T-cell (primary cell): ENCODE data around the gene PMS1. TPM values are rescaled to one million over a fixed set of nuclear protein-coding genes. Genes with fewer than 3 reads are reported as not detected.

Experiments used
- ATAC-seq, 4 experiments: fragments of 200-7000 bp in 3 of 4; fragments of 150-1000 bp in 1 of 4; cut with Tn5 transposase; replicated peaks in 1 of 4; 1 replicate in 3 of 4; 2 replicates in 1 of 4; pipeline ENCODE4 v1.10.0; 2021; ENCODE audit warnings: moderate library complexity in 3 of 4, mild to moderate bottlenecking in 2 of 4, moderate number of reproducible peaks in 1 of 4
- CTCF ChIA-PET, 2 donors: fragments of 300-600 bp; sonication (Branson Sonifier 250); formaldehyde crosslinking; loops; one replicate each; lab custom pipeline; 2022; ENCODE audit warnings: antibody characterized with exemption in 2 of 2; lab: Charles Lee
- POLR2A ChIA-PET, 2 donors: fragments of 300-600 bp; sonication (Branson Sonifier 250); formaldehyde crosslinking; loops; one replicate each; lab custom pipeline; 2022; ENCODE audit warnings: antibody characterized with exemption in 2 of 2; lab: Charles Lee
- DNase-seq, 35 experiments: peaks; one replicate each; pipeline versions ENCODE4 v3.0.0 to v3.0.0-alpha.2; 2013 to 2023
- H3K27ac ChIP-seq: one replicate; pipeline ENCODE4 v1.5.1; 2013; ENCODE audit warnings: low read length
- H3K27me3 ChIP-seq, 2 experiments: replicated peaks in 1 of 2; 1 replicate in 1 of 2; 2 replicates in 1 of 2; pipeline versions ENCODE4 v1.6.1 to v1.7.0; 2013; ENCODE audit warnings: low read length in 1 of 2, mixed read lengths in 1 of 2; ENCODE audit not compliant: control insufficient read depth in 2 of 2, insufficient read depth in 2 of 2; ENCODE audit errors: extremely low read depth in 1 of 2
- H3K36me3 ChIP-seq, 2 donors: 1 replicate in 1 of 2; 2 replicates in 1 of 2; pipeline versions ENCODE4 v1.6.1 to v1.7.0; 2013; ENCODE audit warnings: low read length in 1 of 2; ENCODE audit not compliant: control insufficient read depth in 2 of 2, insufficient read depth in 1 of 2; ENCODE audit errors: extremely low read depth in 1 of 2
- H3K4me1 ChIP-seq, 2 experiments: 1 replicate in 1 of 2; 2 replicates in 1 of 2; pipeline versions ENCODE4 v1.6.1 to v1.7.0; 2013; ENCODE audit warnings: low read length in 2 of 2, mixed read lengths in 1 of 2; ENCODE audit not compliant: insufficient read depth in 2 of 2, control insufficient read depth in 1 of 2; ENCODE audit errors: extremely low read depth in 1 of 2
- H3K4me3 ChIP-seq, 2 donors: 1 replicate in 1 of 2; 2 replicates in 1 of 2; pipeline versions ENCODE4 v1.5.1 to v1.7.0; 2013; ENCODE audit warnings: mild to moderate bottlenecking in 2 of 2, low read length in 1 of 2, moderate library complexity in 1 of 2; ENCODE audit not compliant: control insufficient read depth in 1 of 2; ENCODE audit errors: extremely low read depth in 1 of 2
- H3K9me3 ChIP-seq: 2 replicates; pipeline ENCODE4 v1.7.0; 2013
- H3K27ac Mint-ChIP-seq, 2 donors: one replicate each; pipeline ENCODE4 v1.8.0; 2020 to 2021; ENCODE audit warnings: mild to moderate bottlenecking in 2 of 2, mixed read lengths in 2 of 2
- H3K27me3 Mint-ChIP-seq, 2 donors: one replicate each; pipeline ENCODE4 v1.8.0; 2021 to 2022; ENCODE audit warnings: mixed read lengths in 2 of 2
- H3K36me3 Mint-ChIP-seq: one replicate; pipeline ENCODE4 v1.8.0; 2021; ENCODE audit warnings: mixed read lengths
- H3K4me1 Mint-ChIP-seq, 3 donors: one replicate each; pipeline ENCODE4 v1.8.0; 2020 to 2022; ENCODE audit warnings: mixed read lengths in 3 of 3, mild to moderate bottlenecking in 1 of 3
- H3K4me3 Mint-ChIP-seq, 3 donors: one replicate each; pipeline ENCODE4 v1.8.0; 2020 to 2022; ENCODE audit warnings: mild to moderate bottlenecking in 3 of 3, mixed read lengths in 3 of 3, moderate library complexity in 3 of 3
- H3K9me3 Mint-ChIP-seq, 3 donors: one replicate each; pipeline ENCODE4 v1.8.0; 2020 to 2022; ENCODE audit warnings: mixed read lengths in 3 of 3
- WGBS: methylation state at CpG from one replicate; pipeline ENCODE4 v1.1.5; 2013; ENCODE audit warnings: missing lambda C conversion rate; ENCODE audit not compliant: insufficient coverage; 5-methylcytosine and 5-hydroxymethylcytosine counted together
- total RNA-seq, 35 experiments: library from RNA in 6 of 35; stranded (reverse) in 6 of 35; fragments of 120-200 nt in 1 of 35; gene quantifications; one replicate each; pipeline versions ENCODE4 v1.2.1 to v1.2.4 and lab custom pipeline; 2013 to 2026

The PMS1 gene
- total RNA-seq, 5 donors from 2014 or later (not counting 1 experiment from before 2014, with no cell fraction given): 23.1 to 30.9 (median 24.8) TPM

DNA sequence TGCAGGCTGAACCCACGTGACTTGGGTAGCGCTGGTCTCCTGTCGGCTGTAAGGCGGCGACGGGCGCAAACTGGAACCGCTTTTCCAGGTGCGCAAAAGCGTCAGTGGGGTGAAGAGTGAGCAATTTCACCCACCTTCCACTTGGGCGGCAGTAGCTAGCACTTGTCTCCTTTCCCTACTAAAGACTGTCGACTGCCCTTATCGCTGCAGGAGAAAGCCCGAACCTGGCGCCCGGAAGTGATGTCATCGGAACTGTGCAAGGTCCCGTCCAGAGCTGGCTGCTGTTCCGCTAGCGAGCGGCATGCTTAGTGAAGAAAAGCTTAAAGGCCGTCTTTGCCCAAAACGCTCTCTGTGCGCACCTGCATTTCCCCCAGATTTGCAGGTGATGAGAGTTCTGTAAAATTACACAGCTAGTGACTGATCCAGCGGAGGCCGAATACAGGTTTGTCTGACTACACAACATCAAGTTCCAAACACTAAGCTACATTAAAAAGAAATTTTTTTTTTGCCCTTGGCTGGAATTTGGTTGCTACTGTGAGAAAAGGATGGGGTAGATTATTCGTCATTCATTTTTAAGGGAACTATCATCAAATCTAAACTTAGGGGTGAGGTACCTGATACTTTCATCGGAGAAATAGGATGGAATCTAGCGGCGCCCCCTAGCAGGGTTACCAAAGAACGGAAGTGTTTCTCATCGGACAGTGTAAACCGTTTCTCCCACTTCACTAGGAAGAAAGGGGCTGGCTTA is 21.5 kb upstream of the PMS1 start, which contains the start of gene OSGEPL1:
Gene OSGEPL1, minus strand, starts transcription at position 242 of the 748 bp plus-strand sequence. CDS start 1,152 bp downstream, outside the sequence.
- H3K9me3 Mint-ChIP-seq: no peaks in the 10 kb centered on the region
- 0% methylated on average over 17 of the region's 33 CpGs for WGBS

DNA sequence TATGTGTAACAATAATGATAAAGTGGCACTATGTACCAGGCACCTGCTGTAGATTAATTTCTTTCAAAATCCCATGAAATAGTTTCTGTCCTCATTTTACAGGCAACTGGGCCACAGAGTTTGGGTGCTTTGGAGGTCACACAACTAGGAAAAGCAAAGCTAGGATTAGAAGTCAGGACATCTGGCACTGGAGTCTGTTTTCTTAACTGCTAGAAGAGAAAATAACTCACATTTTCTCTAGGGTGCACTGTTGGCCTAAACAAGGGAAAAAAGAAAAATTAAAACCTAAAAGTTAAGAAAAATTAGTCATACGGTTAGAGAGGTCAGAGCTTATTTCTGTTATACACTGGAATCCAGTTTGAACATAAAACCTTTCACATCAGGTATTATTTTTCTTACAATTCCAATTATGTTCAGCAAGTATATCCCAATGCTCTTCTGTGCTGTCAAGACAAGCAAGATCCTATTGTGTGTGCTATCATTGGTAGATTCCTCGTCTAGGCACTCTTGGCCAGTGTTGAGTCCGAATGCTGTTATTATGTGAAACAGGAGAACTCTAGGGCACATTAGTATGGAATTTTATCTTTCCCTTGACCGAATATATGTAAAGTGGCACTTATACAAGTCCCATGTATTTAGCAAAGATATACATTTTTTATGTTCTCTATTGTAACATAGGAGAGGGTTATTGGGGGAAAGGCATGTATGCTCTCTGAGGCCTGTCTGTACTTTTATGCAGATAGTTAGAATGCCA is 20.2 kb upstream of the PMS1 start:
- no peak for DNase-seq
- peaks cover 0 to 9% of the 10 kb centered on the region in 2 donors for H3K36me3 ChIP-seq
- ChIA-PET POLR2A (interaction anchor here (0.6 to 0.7 kb wide), 3 partner anchors 8 to 1436 kb away, joined by 3 to 5 read pairs (median 3); no protein-coding TSS in a partner anchor), CTCF (interaction anchor here (0.6 to 4.0 kb wide), 14 partner anchors 12 to 1917 kb away, joined by 3 to 41 read pairs (median 6); partner anchors contain the start of genes ANKAR (in 1 of the 2), ASNSD1 (in 1 of the 2), ORMDL1 (in 1 of the 2) and PMS1 (in 1 of the 2))
- peaks cover 5 to 10% of the 10 kb centered on the region in 2 experiments for H3K4me1 ChIP-seq
- Mint-ChIP-seq H3K27me3 (no peaks in the 10 kb centered on the region), H3K4me3 (peak overlapping the region; percentile 50 to 93 (median 92)), H3K4me1 (peaks cover 11 to 13% (median 11%) of the 10 kb centered on the region in 3 donors), H3K9me3 (no peaks in the 10 kb centered on the region), H3K36me3 (peaks cover 16% of the 10 kb centered on the region), H3K27ac (peak overlapping the region; percentile 13 to 64)
- WGBS: 93% methylated on average over 2 of the region's 4 CpGs
- no peak overlapping the region for H3K27ac ChIP-seq
- H3K27me3 ChIP-seq: no peaks in the 10 kb centered on the region
- ATAC-seq: no peak
- no peaks in the 10 kb centered on the region for H3K9me3 ChIP-seq
- H3K4me3 ChIP-seq: no peak overlapping the region

More for the DNA sequence above, 21.5 kb upstream of the PMS1 start, which contains the start of gene OSGEPL1:
- peaks cover 11 to 13% (median 11%) of the 10 kb centered on the region in 3 donors for H3K4me1 Mint-ChIP-seq
- no peaks in the 10 kb centered on the region for H3K27me3 Mint-ChIP-seq
- H3K27ac ChIP-seq: peak within 1 kb of the TSS; percentile 95
- peaks cover 5 to 10% of the 10 kb centered on the region in 2 experiments for H3K4me1 ChIP-seq
- H3K36me3 ChIP-seq: peaks cover 0 to 5% of the 10 kb centered on the region in 2 donors
- peak within 1 kb of the TSS; percentile 96 to 98 for H3K27ac Mint-ChIP-seq
- peaks cover 15% of the 10 kb centered on the region for H3K36me3 Mint-ChIP-seq
- ATAC-seq: peak; percentile 93 to 95 (median 94)
- no peaks in the 10 kb centered on the region for H3K9me3 ChIP-seq
- peak within 1 kb of the TSS; percentile 92 to 98 (median 93) for H3K4me3 Mint-ChIP-seq
- ChIA-PET POLR2A (interaction anchor here (0.6 to 1.9 kb wide), 17 partner anchors 16 to 1438 kb away, joined by 3 to 15 read pairs (median 5); partner anchors contain the start of genes ORMDL1 (in 2 of the 2), PMS1 (in 2 of the 2), ANKAR (in 1 of the 2) and ASNSD1 (in 1 of the 2)), CTCF (interaction anchor here (0.5 to 4.0 kb wide), 52 partner anchors 9 to 1924 kb away, joined by 3 to 41 read pairs (median 4); partner anchors contain the start of genes ANKAR (in 2 of the 2), ASNSD1 (in 1 of the 2), ORMDL1 (in 1 of the 2) and PMS1 (in 1 of the 2))
- DNase-seq: peak; percentile 81 to 96 (median 92)
- peak within 1 kb of the TSS; percentile 94 to 98 for H3K4me3 ChIP-seq
- H3K27me3 ChIP-seq: no peaks in the 10 kb centered on the region

DNA sequence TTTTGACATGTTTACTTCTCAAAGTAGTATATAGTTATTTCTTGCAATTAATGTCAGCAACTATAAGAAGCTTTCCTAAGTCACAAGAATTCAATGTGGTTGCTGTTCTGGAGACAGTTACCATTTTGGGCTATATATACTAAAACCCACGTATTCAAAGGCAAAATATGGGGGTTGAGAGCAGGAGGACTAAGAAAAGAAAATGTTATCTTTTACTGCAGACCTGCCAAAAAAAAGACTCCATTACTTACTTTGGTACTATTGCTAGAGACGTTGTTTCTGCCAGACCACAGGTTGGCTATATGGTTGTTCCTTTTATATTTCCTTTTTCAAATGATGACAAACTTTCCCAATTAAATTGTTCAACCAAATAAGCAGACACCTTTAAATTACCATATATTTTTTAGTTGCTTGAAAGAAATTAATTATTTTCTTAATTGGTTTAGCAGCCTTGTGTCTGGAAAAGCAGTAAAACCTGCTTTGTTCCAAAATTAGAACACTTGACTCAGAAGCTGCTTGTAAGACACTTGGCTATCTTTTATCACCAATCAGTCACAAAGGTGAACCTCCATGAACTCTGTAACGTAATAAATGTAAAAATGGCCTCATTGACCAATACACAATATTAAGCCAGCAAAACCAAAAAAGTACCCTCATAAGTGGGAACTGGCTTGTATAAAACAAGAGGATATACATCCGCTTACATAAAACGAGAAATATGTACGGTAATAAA is 13.5 kb upstream of the PMS1 start:
- no peaks in the 10 kb centered on the region for H3K9me3 Mint-ChIP-seq
- Histone ChIP-seq H3K36me3 (peaks cover 0 to 63% of the 10 kb centered on the region in 2 donors), H3K9me3 (no peaks in the 10 kb centered on the region), H3K4me3 (no peak overlapping the region), H3K4me1 (no peaks in the 10 kb centered on the region), H3K27ac (no peak overlapping the region), H3K27me3 (no peaks in the 10 kb centered on the region)
- DNase-seq (no peak), ATAC-seq (no peak)
- peaks cover 0 to 4% (median 2%) of the 10 kb centered on the region in 3 donors for H3K4me1 Mint-ChIP-seq
- H3K27me3 Mint-ChIP-seq: no peaks in the 10 kb centered on the region
- whole genome bisulfite sequencing: no CpG with 5 or more reads among the region's 6 CpGs
- H3K4me3 Mint-ChIP-seq: no peak overlapping the region
- ChIA-PET CTCF (no interaction called here), POLR2A (interaction anchor here in 1 of 2 donors (0.6 to 0.7 kb wide), 2 partner anchors 36 to 1512 kb away, joined by 3 read pairs; no protein-coding TSS in a partner anchor)
- H3K27ac Mint-ChIP-seq: no peak overlapping the region
- peaks cover 43% of the 10 kb centered on the region for H3K36me3 Mint-ChIP-seq

DNA sequence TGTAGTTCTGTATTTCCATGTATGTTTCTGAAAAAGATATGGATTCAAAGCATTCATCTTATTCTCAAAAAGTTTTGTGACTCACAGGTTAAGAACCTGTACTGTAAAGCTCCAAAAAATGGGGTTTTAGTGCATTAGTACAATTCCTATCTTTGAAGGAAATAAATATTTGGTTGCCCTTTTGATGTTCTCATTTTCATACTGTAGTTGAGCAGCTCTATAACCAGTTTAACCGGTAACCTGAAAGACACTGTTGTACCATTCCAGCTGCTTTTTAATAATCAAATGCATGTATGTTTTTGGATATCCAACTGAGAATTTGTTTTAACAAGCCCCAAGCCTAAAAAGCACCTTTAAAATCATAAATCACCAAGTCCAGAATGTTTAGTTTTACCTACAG is 12.0 kb upstream of the PMS1 start:
- Histone ChIP-seq H3K4me3 (no peak overlapping the region), H3K36me3 (peaks cover 0 to 71% of the 10 kb centered on the region in 2 donors), H3K27me3 (no peaks in the 10 kb centered on the region), H3K4me1 (no peaks in the 10 kb centered on the region), H3K9me3 (no peaks in the 10 kb centered on the region), H3K27ac (no peak overlapping the region)
- Mint-ChIP-seq H3K4me3 (no peak overlapping the region), H3K27ac (peak overlapping the region in 1 of 2 donors; percentile 27), H3K36me3 (peaks cover 44% of the 10 kb centered on the region), H3K27me3 (no peaks in the 10 kb centered on the region), H3K9me3 (no peaks in the 10 kb centered on the region), H3K4me1 (peaks cover 0 to 9% (median 9%) of the 10 kb centered on the region in 3 donors)
- ATAC-seq: no peak
- no CpG with 5 or more reads among the region's 1 CpG for WGBS
- no peak for DNase-seq
- ChIA-PET POLR2A (no interaction called here), CTCF (interaction anchor here in 1 of 2 donors (0.7 kb wide), 1 partner anchor 10 kb away, joined by 6 read pairs; the partner anchor contains the start of gene OSGEPL1)

DNA sequence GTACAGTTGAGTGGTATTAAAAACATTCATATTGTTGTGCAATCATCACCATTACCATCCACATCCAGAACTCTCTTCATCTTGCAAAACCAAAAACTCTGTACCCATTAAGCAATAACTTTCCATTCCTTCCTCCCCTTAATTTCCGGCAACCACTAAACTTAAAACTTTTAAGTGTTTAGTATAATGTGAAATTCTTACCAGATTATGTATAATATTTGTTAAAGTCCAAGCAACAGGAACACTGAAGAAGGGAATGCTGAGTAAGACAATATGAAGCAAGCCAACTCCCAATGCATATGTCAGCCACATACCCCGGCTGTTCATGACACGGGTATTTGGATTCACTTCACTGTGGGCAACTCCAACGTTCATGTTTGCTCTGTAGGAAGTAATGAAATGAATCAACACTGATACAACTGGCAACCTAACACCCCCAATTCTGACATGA is 2.0 kb upstream of the PMS1 start:
- ATAC-seq (no peak), DNase-seq (no peak)
- CTCF ChIA-PET: interaction anchor here (1.2 to 3.2 kb wide), 3 partner anchors 19 to 20 kb away, joined by 8 to 29 read pairs (median 12); partner anchors contain the start of gene OSGEPL1 (in 2 of the 2)
- Histone ChIP-seq H3K9me3 (no peaks in the 10 kb centered on the region), H3K27me3 (no peaks in the 10 kb centered on the region), H3K4me1 (peaks cover 20 to 21% of the 10 kb centered on the region in 2 experiments), H3K4me3 (no peak overlapping the region), H3K27ac (peak overlapping the region; percentile 94), H3K36me3 (peaks cover 0 to 30% of the 10 kb centered on the region in 2 donors)
- peaks cover 44% of the 10 kb centered on the region for H3K36me3 Mint-ChIP-seq
- H3K9me3 Mint-ChIP-seq: no peaks in the 10 kb centered on the region
- peak overlapping the region; percentile 92 to 93 (median 92) for H3K4me3 Mint-ChIP-seq
- H3K27me3 Mint-ChIP-seq: no peaks in the 10 kb centered on the region
- peaks cover 67 to 78% (median 74%) of the 10 kb centered on the region in 3 donors for H3K4me1 Mint-ChIP-seq
- POLR2A ChIA-PET: no interaction called here
- peak overlapping the region in 1 of 2 donors; percentile 93 for H3K27ac Mint-ChIP-seq
- no CpG with 5 or more reads among the region's 4 CpGs for WGBS
